ENCODE results near the gene RBP5. TPM values are rescaled to one million over a fixed set of nuclear protein-coding genes. Genes with fewer than 3 reads are reported as not detected.

The RBP5 gene
- total and polyA plus RNA-seq, 10 of the 15 experiments (the other 5 are each of a cell fraction or from before 2014, with no cell fraction given) = 0.11 to 1.1 (median 0.31) TPM; not detected in 4

GRCh38 chr12:7075939-7076338 lies 52.8 kb downstream of the RBP5 start:
- no peaks in the 10 kb centered on the region for H3K9me3 ChIP-seq (replicated peaks; ENCODE audit: control insufficient read depth, insufficient read depth, low read length)
- POLR2A ChIA-PET = no interaction called here
- FAIRE-seq (no peak), ATAC-seq (no peak), DNase-seq (ENCODE audit: low read depth, low spot score) (no peak)
- H3K36me3 ChIP-seq (ENCODE audit: control insufficient read depth in 2 of 2, insufficient read depth in 2 of 2, low read length in 1 of 2) = no peaks in the 10 kb centered on the region
- RAD21 ChIA-PET (ENCODE audit: unreplicated experiment) = interaction anchor here (1.3 kb wide), 1 partner anchor 36 kb away, joined by 4 read pairs; no protein-coding TSS in a partner anchor
- H3K4me1 ChIP-seq (ENCODE audit: control insufficient read depth, insufficient read depth, low read length) = no peaks in the 10 kb centered on the region
- CTCF ChIA-PET = interaction anchor here (0.9 to 2.6 kb wide), 4 partner anchors 11 to 37 kb away, joined by 3 to 8 read pairs (median 4); no protein-coding TSS in a partner anchor
- H3K4me3 ChIP-seq = no peak overlapping the region
- no peak overlapping the region for H3K4me2 ChIP-seq (ENCODE audit: control insufficient read depth, insufficient read depth)
- no peaks in the 10 kb centered on the region for H3K27me3 ChIP-seq (replicated peaks in 1 of 2; ENCODE audit: control insufficient read depth in 2 of 2, insufficient read depth in 2 of 2, low read length in 1 of 2)
- no peaks in the 10 kb centered on the region for H3K79me2 ChIP-seq (ENCODE audit: control insufficient read depth, insufficient read depth, low read length)
- no peaks in the 10 kb centered on the region for H4K20me1 ChIP-seq (ENCODE audit: control insufficient read depth, insufficient read depth)
- H3K9ac ChIP-seq (ENCODE audit: control insufficient read depth, insufficient read depth, low read length) = no peak overlapping the region
- 44% methylated on average over 3 of the region's 3 CpGs for WGBS (ENCODE audit: insufficient coverage, insufficient replicate concordance, low lambda C conversion rate, missing lambda C conversion rate)
- BruUV-seq (replicated peaks) = no TSS peak
- no peak overlapping the region for H2AFZ ChIP-seq (ENCODE audit: control insufficient read depth, low read depth, low read length)
- in situ Hi-C loops (cut with MboI) = no loop called here
- TF ChIP-seq FOXM1 (IDR thresholded peaks at IDR 0.05; ENCODE audit: low read depth, low read length) = no peak
- no peak for TF ChIP-seq SMC3 (IDR thresholded peaks at IDR 0.05; ENCODE audit: borderline replicate concordance, low read length)
- TF ChIP-seq BCLAF1 (IDR thresholded peaks at IDR 0.05) = no peak
- TF ChIP-seq RELB (IDR thresholded peaks at IDR 0.05; ENCODE audit: low read depth) = no peak
- intact Hi-C loops (cut with micrococcal nuclease; ENCODE audit: unreplicated experiment) = no loop called here
- H3K27ac ChIP-seq (ENCODE audit: control insufficient read depth, insufficient read depth) = no peak overlapping the region
- SMC1A ChIA-PET (ENCODE audit: uncharacterized antibody, unreplicated experiment) = no interaction called here
